Smooth muscle cell (in vitro differentiated cells): ENCODE results near the gene TMEM140. TPM values are rescaled to one million over a fixed set of nuclear protein-coding genes. Genes with fewer than 3 reads are reported as not detected.
A peak's percentile ranks its signal among the peaks of the same experiment; 100 is the strongest.

ENCODE experiments used
- DNase-seq: peaks from one replicate; lab custom pipeline; 2025; ENCODE audit not compliant: unreplicated experiment; lab: John Stamatoyannopoulos, UW
- H2AFZ ChIP-seq: fragments of 200-600 bp; sonication (generic); 2 replicates; pipeline ENCODE4 v1.6.0; 2016; ENCODE audit warnings: antibody characterized with exemption, low read depth, mild to moderate bottlenecking
- H3F3A ChIP-seq: fragments of 200-600 bp; sonication (generic); 2 replicates; pipeline ENCODE4 v1.6.0; 2017; ENCODE audit warnings: antibody characterized with exemption, low read depth
- H3K27ac ChIP-seq: fragments of 200-600 bp; sonication (generic); 2 replicates; pipeline ENCODE4 v1.5.1; 2016; ENCODE audit warnings: low read depth, mild to moderate bottlenecking
- H3K27me3 ChIP-seq: fragments of 200-600 bp; sonication (generic); 2 replicates; pipeline ENCODE4 v1.6.1; 2016; ENCODE audit warnings: low read depth, mild to moderate bottlenecking
- H3K36me3 ChIP-seq: fragments of 200-600 bp; sonication (generic); 2 replicates; pipeline ENCODE4 v1.5.1; 2016; ENCODE audit warnings: low read depth
- H3K4me1 ChIP-seq: fragments of 200-600 bp; sonication (generic); 2 replicates; pipeline ENCODE4 v1.5.1; 2016; ENCODE audit warnings: low read depth
- H3K4me2 ChIP-seq: fragments of 200-600 bp; sonication (generic); 2 replicates; pipeline ENCODE4 v1.6.0; 2016; ENCODE audit warnings: mild to moderate bottlenecking
- H3K4me3 ChIP-seq: fragments of 200-600 bp; sonication (generic); 2 replicates; pipeline ENCODE4 v1.5.1; 2016; ENCODE audit warnings: mild to moderate bottlenecking
- H3K79me2 ChIP-seq: fragments of 200-600 bp; sonication (generic); 2 replicates; pipeline ENCODE4 v1.6.0; 2016; ENCODE audit warnings: low read depth, mild to moderate bottlenecking
- H3K9ac ChIP-seq: fragments of 200-600 bp; sonication (generic); 2 replicates; pipeline ENCODE4 v1.6.0; 2016; ENCODE audit warnings: low read depth
- H3K9me3 ChIP-seq: fragments of 200-600 bp; sonication (generic); replicated peaks from 2 replicates; pipeline ENCODE4 v1.5.1; 2016; ENCODE audit warnings: low read depth
- H4K20me1 ChIP-seq: fragments of 200-600 bp; sonication (generic); 2 replicates; pipeline ENCODE4 v1.6.0; 2016; ENCODE audit warnings: low read depth
- WGBS: methylation state at CpG from one replicate; pipeline ENCODE4 v1.1.7; 2016; ENCODE audit warnings: low lambda C conversion rate; 5-methylcytosine and 5-hydroxymethylcytosine counted together
- polyA plus RNA-seq: library from polyadenylated mRNA; unstranded; fragments of >200 nt; fragmentation: Nextera tagmentation; extraction: Ambion mirVana; gene quantifications from 2 replicates; pipeline ENCODE4 v1.2.1, GENCODE V29; 2016
- total RNA-seq: library from RNA; depleted of rRNA; stranded (reverse); fragments of >200 nt; gene quantifications from 2 replicates; pipeline ENCODE4 v1.2.3, GENCODE V29; 2014
- TF ChIP-seq, protein P1 (sequence below): fragments of 200-600 bp; sonication (generic); IDR thresholded peaks from 2 replicates; pipeline ENCODE4 v1.5.1; 2017; ENCODE audit warnings: borderline replicate concordance, mild to moderate bottlenecking, antibody characterized with exemption; ENCODE audit not compliant: insufficient read depth, poor library complexity, severe bottlenecking

The TMEM140 gene
- total and polyA plus RNA-seq, 2 experiments from 2014 or later: 5.6 TPM; not detected in 1

- Histone ChIP-seq H3K27me3 (no peaks in the 10 kb centered on the region), H2AFZ (no peak overlapping the region), H3K79me2 (no peaks in the 10 kb centered on the region), H3K27ac (no peak overlapping the region), H3K4me3 (no peak overlapping the region), H3K9ac (no peak overlapping the region), H3K4me2 (no peak overlapping the region), H3K36me3 (peaks cover 12% of the 10 kb centered on the region), H3K4me1 (no peaks in the 10 kb centered on the region), H3K9me3 (no peaks in the 10 kb centered on the region), H4K20me1 (no peaks in the 10 kb centered on the region), H3F3A (no peaks in the 10 kb centered on the region)
- WGBS: 94% methylated on average over 6 of the region's 6 CpGs
- TF ChIP-seq, protein P1, sequence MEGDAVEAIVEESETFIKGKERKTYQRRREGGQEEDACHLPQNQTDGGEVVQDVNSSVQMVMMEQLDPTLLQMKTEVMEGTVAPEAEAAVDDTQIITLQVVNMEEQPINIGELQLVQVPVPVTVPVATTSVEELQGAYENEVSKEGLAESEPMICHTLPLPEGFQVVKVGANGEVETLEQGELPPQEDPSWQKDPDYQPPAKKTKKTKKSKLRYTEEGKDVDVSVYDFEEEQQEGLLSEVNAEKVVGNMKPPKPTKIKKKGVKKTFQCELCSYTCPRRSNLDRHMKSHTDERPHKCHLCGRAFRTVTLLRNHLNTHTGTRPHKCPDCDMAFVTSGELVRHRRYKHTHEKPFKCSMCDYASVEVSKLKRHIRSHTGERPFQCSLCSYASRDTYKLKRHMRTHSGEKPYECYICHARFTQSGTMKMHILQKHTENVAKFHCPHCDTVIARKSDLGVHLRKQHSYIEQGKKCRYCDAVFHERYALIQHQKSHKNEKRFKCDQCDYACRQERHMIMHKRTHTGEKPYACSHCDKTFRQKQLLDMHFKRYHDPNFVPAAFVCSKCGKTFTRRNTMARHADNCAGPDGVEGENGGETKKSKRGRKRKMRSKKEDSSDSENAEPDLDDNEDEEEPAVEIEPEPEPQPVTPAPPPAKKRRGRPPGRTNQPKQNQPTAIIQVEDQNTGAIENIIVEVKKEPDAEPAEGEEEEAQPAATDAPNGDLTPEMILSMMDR: no peak
- no peak for DNase-seq
Measured at GRCh38 chr7:135189221-135189662, 41.4 kb downstream of the TMEM140 start.

DNA sequence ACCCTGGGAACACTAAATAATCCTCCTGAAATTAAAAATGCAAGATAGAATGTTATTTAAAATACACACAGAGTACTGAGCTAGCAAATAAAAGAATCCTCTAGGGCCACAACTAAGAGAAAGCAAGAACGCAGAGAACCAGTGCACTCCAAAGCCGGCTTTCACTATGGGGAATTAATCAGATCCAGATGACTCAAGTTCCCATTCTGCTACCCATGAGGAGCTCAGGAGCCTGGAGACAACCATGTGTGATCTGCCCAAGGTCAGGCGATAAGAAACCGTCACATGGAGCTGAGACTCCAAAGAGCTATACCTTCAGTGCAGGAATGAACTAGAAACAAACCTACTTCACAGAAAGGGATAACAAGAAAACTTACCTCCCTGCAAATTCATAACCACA is 42.1 kb downstream of the TMEM140 start:
- Histone ChIP-seq H3K27me3 (no peaks in the 10 kb centered on the region), H3K36me3 (peaks cover 4% of the 10 kb centered on the region), H3K4me3 (no peak overlapping the region), H4K20me1 (no peaks in the 10 kb centered on the region), H2AFZ (no peak overlapping the region), H3K79me2 (no peaks in the 10 kb centered on the region), H3K4me1 (no peaks in the 10 kb centered on the region), H3K27ac (no peak overlapping the region), H3K4me2 (no peak overlapping the region), H3K9ac (no peak overlapping the region), H3F3A (no peaks in the 10 kb centered on the region), H3K9me3 (no peaks in the 10 kb centered on the region)
- no peak for DNase-seq
- TF ChIP-seq, protein P1: no peak
- 67% methylated on average over 4 of the region's 4 CpGs for WGBS

DNA sequence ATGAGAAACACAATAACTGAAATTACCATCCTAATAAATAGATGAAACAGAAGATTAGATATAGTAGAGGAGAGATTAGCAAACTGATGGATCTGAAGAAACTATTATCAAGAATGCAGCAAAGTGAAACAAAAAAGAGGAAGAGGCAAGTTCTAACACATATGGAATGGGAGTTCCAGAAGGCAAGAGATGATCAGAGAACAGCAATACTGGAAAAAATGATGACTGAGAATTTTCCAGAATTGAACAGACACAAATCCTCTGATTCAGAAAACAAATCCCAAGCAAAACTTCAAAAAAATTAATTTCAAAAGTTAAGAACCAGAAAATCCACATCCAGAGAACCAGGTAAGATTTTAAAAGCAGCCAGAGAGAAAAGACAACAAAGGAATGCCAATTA is 42.8 kb downstream of the TMEM140 start:
- Histone ChIP-seq H3K36me3 (no peaks in the 10 kb centered on the region), H3K4me1 (no peaks in the 10 kb centered on the region), H3K27ac (no peak overlapping the region), H4K20me1 (no peaks in the 10 kb centered on the region), H2AFZ (no peak overlapping the region), H3K79me2 (no peaks in the 10 kb centered on the region), H3K9ac (no peak overlapping the region), H3F3A (no peaks in the 10 kb centered on the region), H3K4me3 (no peak overlapping the region), H3K27me3 (no peaks in the 10 kb centered on the region), H3K9me3 (no peaks in the 10 kb centered on the region), H3K4me2 (no peak overlapping the region)
- TF ChIP-seq, protein P1: no peak
- DNase-seq: no peak

GRCh38 chr7:135192914-135193536 is 45.2 kb downstream of the TMEM140 start:
- no peak overlapping the region for H3K9ac ChIP-seq
- H2AFZ ChIP-seq: no peak overlapping the region
- peak overlapping the region; percentile 80 for H3K27ac ChIP-seq
- no peaks in the 10 kb centered on the region for H3K27me3 ChIP-seq
- H4K20me1 ChIP-seq: no peaks in the 10 kb centered on the region
- WGBS: 89% methylated on average over 11 of the region's 11 CpGs
- no peaks in the 10 kb centered on the region for H3K36me3 ChIP-seq
- TF ChIP-seq, protein P1: no peak
- no peak overlapping the region for H3K4me2 ChIP-seq
- DNase-seq: no peak
- no peaks in the 10 kb centered on the region for H3F3A ChIP-seq
- no peaks in the 10 kb centered on the region for H3K9me3 ChIP-seq
- H3K4me3 ChIP-seq: no peak overlapping the region
- no peaks in the 10 kb centered on the region for H3K4me1 ChIP-seq
- H3K79me2 ChIP-seq: no peaks in the 10 kb centered on the region
